ENCODE results near the gene RD3L. TPM values are rescaled to one million over a fixed set of nuclear protein-coding genes. Genes with fewer than 3 reads are reported as not detected.

RD3L gene
- total RNA-seq, 1 experiment from 2014 or later: not detected

DNA sequence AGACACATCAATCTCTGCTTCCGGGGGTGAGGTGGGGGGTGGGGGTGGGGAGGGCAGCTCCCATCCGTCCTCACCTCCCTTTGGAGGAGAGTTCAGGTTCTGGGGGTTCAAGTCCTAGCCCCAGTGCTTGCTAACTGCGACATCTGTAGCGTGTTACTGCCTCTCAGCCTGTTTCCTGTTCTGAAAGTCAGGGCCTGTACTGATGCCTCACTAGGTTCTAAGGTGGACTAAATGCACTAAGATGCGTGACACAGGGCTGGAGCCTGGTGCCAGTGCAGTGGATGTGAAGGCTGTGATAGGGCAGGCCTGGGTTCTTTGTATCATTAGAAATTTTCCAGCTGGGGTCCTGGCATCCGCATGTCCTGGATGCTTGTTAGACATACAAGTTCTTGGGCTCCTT lies 31.3 kb downstream of the RD3L start:
- H3K27me3 ChIP-seq (ENCODE audit: insufficient read depth, low read length): no peaks in the 10 kb centered on the region; the same call in 1 of the 2 replicates
- H2BK5ac ChIP-seq (ENCODE audit: insufficient read length, low read length): no peak overlapping the region
- no peak overlapping the region for H2BK15ac ChIP-seq (ENCODE audit: low read depth, low read length)
- no peak overlapping the region for H2AK5ac ChIP-seq (ENCODE audit: insufficient read length, low read length)
- H3K4me3 Mint-ChIP-seq: no peak overlapping the region
- H3K14ac ChIP-seq (ENCODE audit: insufficient read depth, low read length): no peak overlapping the region
- no peak overlapping the region for H3K9ac ChIP-seq (ENCODE audit: extremely low read depth, insufficient read length, low read length)
- no peaks in the 10 kb centered on the region for H3K4me1 ChIP-seq (ENCODE audit: insufficient read depth, low read length)
- no peaks in the 10 kb centered on the region for H3K23me2 ChIP-seq (ENCODE audit: insufficient read length, low read depth, low read length, poor library complexity, severe bottlenecking)
- no peak overlapping the region for H2BK120ac ChIP-seq (ENCODE audit: low read depth, low read length, poor library complexity, severe bottlenecking)
- no peak overlapping the region for H3K4ac ChIP-seq (ENCODE audit: low read depth, low read length)
- peaks cover 6 to 32% (median 25%) of the 10 kb centered on the region in 3 experiments; a peak in 6 of 7 replicates for H3K36me3 Mint-ChIP-seq (ENCODE audit: insufficient read depth in 1 of 3, low read depth in 3 of 3)
- H3K79me2 ChIP-seq (ENCODE audit: insufficient read depth, low read length): peaks cover 2% of the 10 kb centered on the region; the same call in 1 of the 2 replicates
- H3K56ac ChIP-seq (ENCODE audit: insufficient read length, low read depth, low read length): no peak overlapping the region
- TF ChIP-seq, protein P1, sequence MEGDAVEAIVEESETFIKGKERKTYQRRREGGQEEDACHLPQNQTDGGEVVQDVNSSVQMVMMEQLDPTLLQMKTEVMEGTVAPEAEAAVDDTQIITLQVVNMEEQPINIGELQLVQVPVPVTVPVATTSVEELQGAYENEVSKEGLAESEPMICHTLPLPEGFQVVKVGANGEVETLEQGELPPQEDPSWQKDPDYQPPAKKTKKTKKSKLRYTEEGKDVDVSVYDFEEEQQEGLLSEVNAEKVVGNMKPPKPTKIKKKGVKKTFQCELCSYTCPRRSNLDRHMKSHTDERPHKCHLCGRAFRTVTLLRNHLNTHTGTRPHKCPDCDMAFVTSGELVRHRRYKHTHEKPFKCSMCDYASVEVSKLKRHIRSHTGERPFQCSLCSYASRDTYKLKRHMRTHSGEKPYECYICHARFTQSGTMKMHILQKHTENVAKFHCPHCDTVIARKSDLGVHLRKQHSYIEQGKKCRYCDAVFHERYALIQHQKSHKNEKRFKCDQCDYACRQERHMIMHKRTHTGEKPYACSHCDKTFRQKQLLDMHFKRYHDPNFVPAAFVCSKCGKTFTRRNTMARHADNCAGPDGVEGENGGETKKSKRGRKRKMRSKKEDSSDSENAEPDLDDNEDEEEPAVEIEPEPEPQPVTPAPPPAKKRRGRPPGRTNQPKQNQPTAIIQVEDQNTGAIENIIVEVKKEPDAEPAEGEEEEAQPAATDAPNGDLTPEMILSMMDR (conservative IDR thresholded peaks at IDR 0.05): no peak
- H4K5ac ChIP-seq (ENCODE audit: insufficient read length, low read depth, low read length): no peak overlapping the region
- peaks cover 12 to 14% of the 10 kb centered on the region in 2 experiments for H3K4me1 Mint-ChIP-seq
- WGBS (ENCODE audit: extremely low coverage, insufficient read length, low lambda C conversion rate): no CpG with 5 or more reads among the region's 6 CpGs
- H3K79me1 ChIP-seq (ENCODE audit: insufficient read depth, low read depth, low read length, poor library complexity, severe bottlenecking): no peaks in the 10 kb centered on the region
- H2AFZ ChIP-seq (ENCODE audit: low read length): no peak overlapping the region
- H4K91ac ChIP-seq (ENCODE audit: insufficient read length, low read depth, low read length): no peak overlapping the region
- H4K20me1 ChIP-seq (ENCODE audit: control insufficient read depth, insufficient read depth, insufficient read length): no peaks in the 10 kb centered on the region
- H3K23ac ChIP-seq (ENCODE audit: insufficient read length, low read depth, low read length): no peak overlapping the region
- H2BK20ac ChIP-seq (ENCODE audit: low read depth, low read length, poor library complexity, severe bottlenecking): no peak overlapping the region
- H3K4me2 ChIP-seq (ENCODE audit: insufficient read depth, insufficient read length, low read length): no peak overlapping the region
- no peak overlapping the region for H3T11ph ChIP-seq (ENCODE audit: low read length)
- H3K27ac ChIP-seq (ENCODE audit: insufficient read length, low read depth, low read length): no peak overlapping the region
- H3K27ac Mint-ChIP-seq: no peak overlapping the region; a peak in 1 of 7 replicates
- H3K9me3 Mint-ChIP-seq: no peaks in the 10 kb centered on the region
- DNase-seq: no peak
- H4K8ac ChIP-seq (replicated peaks; ENCODE audit: insufficient read length, low read depth, low read length): no peak overlapping the region
- H3K27me3 Mint-ChIP-seq (ENCODE audit: low read depth): no peaks in the 10 kb centered on the region
- no peak overlapping the region for H2BK12ac ChIP-seq (ENCODE audit: insufficient read length, low read depth, low read length)
- H3K9me3 ChIP-seq (ENCODE audit: control insufficient read depth, low read depth, low read length): no peaks in the 10 kb centered on the region
- H3K18ac ChIP-seq (ENCODE audit: insufficient read length, low read depth, low read length): no peak overlapping the region

Measured in H9 (cell line).